Measurements from ENCODE around the gene HTN3. TPM values are rescaled to one million over a fixed set of nuclear protein-coding genes. Genes with fewer than 3 reads are reported as not detected.
"Not testable (repeated sequence)": the region's sequence is repeated elsewhere in the genome, so short reads cannot be mapped to it uniquely, and the experiment has no call there.

The HTN3 gene
- not detected for total RNA-seq

- DNase-seq = not testable (repeated sequence)
These were observed at the start of gene HTN3 for GRCh38 chr4:70028159-70028558. Gene HTN3 (plus strand): TSS chr4:70028459. CDS start chr4:70030741, 2,282 bp downstream.

- no peak for DNase-seq
These were observed 44.2 kb upstream of the HTN3 start for GRCh38 chr4:69984030-69984443.

- DNase-seq = no peak
These were observed 41.6 kb upstream of the HTN3 start for GRCh38 chr4:69986663-69987062.

GRCh38 chr4:69991016-69991415, 37.2 kb upstream of the HTN3 start:
- no peak for DNase-seq

- DNase-seq = no peak
These were observed 33.5 kb upstream of the HTN3 start for GRCh38 chr4:69994782-69995181.

- no peak for DNase-seq
These were observed 32.7 kb upstream of the HTN3 start, which contains the start of gene STATH for GRCh38 chr4:69995526-69996016. Gene STATH (plus strand): TSS chr4:69995966. CDS start chr4:69998438, 2,472 bp downstream.

GRCh38 chr4:69999420-69999819, 28.8 kb upstream of the HTN3 start:
- DNase-seq = no peak

- DNase-seq = no peak
These were observed 27.5 kb upstream of the HTN3 start for GRCh38 chr4:70000711-70001110.

GRCh38 chr4:70002507-70002906, 25.8 kb upstream of the HTN3 start:
- DNase-seq = no peak

GRCh38 chr4:70008771-70009170, 19.5 kb upstream of the HTN3 start:
- no peak for DNase-seq

- not testable (repeated sequence) for DNase-seq
These were observed 9.3 kb upstream of the HTN3 start for GRCh38 chr4:70019006-70019405.

- no peak for DNase-seq
These were observed 5.0 kb upstream of the HTN3 start for GRCh38 chr4:70023218-70023617.

- DNase-seq = no peak
These were observed 1.2 kb upstream of the HTN3 start for GRCh38 chr4:70027011-70027410.

- not testable (repeated sequence) for DNase-seq
These were observed 9.3 kb downstream of the HTN3 start for GRCh38 chr4:70037559-70037958.

- not testable (repeated sequence) for DNase-seq
These were observed 11.7 kb downstream of the HTN3 start for GRCh38 chr4:70039928-70040327.

- DNase-seq = no peak
These were observed 13.5 kb downstream of the HTN3 start for GRCh38 chr4:70041652-70042286.

- not testable (repeated sequence) for DNase-seq
These were observed 21.9 kb downstream of the HTN3 start, which contains the start of gene HTN1 for GRCh38 chr4:70050138-70050537. Gene HTN1 (plus strand): TSS chr4:70050438. CDS start chr4:70053077, 2,639 bp downstream.

GRCh38 chr4:70056534-70056933, 28.3 kb downstream of the HTN3 start:
- DNase-seq = not testable (repeated sequence)

- DNase-seq = no peak
These were observed 29.4 kb downstream of the HTN3 start for GRCh38 chr4:70057651-70058050.

GRCh38 chr4:70059149-70059548, 30.9 kb downstream of the HTN3 start:
- no peak for DNase-seq

GRCh38 chr4:70062000-70062399, 33.7 kb downstream of the HTN3 start:
- no peak for DNase-seq

- DNase-seq = no peak
These were observed 51.9 kb downstream of the HTN3 start for GRCh38 chr4:70080205-70080604.

Measured in effector CD4-positive, alpha-beta T cell (primary cell).